ENCODE data around the gene CEP152.
A peak's percentile ranks its signal among the peaks of the same experiment; 100 is the strongest.

Gene CEP152

DNA sequence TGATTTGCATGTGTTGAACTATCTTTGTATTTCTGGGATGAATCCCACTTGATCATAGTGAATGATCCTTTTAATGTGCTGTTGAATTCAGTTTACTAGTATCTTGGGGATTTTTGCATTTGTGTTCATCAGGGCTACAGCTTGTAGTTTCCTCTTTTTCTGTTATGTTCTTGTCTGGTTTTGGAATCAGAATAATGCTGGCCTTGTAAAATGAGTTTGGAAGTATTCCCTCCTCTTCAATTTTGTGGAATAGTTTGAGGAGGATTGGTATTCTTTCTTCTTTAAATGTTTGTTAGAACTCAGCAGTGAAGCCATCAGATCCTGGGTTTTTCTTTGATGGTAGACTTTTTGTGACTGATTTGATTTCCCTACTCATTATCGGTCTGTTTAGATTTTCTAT is 102.2 kb downstream of the CEP152 start:
- DNase-seq (ENCODE audit: low read depth): no peak

GRCh38 chr15:48705381-48705780 is 105.5 kb downstream of the CEP152 start:
- no peak for DNase-seq (ENCODE audit: low read depth)

DNA sequence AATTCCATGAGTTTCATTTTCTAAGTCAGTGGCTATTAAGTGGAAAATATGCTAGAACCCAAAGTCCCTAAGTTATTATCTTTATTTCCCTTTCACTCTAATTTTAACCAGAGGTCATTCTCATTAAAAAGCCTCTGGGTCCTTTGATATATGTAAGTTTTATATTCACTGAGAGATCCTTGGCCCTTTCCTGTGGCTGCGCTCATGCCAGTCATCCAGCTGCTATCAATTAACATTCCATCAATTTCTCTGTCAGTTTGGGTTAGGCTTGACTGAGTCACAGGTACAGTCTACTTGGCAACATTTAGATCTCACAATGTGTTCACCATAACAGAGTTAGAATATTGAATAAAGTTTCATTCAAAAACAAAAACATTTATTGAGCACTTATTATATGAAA is 107.3 kb downstream of the CEP152 start:
- no peak for DNase-seq (ENCODE audit: low read depth)

DNA sequence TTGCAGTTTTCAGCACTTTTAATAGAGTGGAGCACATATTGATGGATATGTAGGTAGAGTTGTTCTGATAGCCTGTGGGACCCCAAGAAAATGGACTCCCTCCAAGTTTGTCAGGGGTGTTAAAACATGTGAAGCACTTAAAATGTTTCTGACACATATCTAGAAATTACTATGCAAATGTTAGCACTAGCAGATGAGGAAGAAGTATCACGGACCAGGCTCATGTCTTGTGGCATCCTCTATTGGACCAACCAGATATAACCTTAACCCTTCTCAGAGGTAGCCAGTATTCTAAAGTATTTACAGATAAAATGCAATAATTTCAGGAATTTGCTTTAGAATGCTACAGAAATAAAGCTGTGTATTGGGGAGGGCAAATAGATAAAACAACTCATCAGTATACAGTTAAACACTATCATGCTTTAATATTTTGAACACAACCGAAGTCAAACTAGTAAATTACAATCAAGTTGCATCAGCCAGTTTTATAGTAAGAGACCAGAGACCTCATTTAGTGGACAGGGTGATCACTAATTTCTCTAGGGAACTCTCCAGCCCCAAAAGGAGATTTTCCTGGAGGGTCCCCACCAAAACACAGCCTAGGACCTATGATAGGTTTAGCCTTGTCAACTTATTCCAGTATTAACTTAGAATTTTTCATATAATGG is 108.2 kb downstream of the CEP152 start:
- no peak for DNase-seq (ENCODE audit: low read depth)

GRCh38 chr15:48696627-48697312 is 114.1 kb downstream of the CEP152 start:
- DNase-seq (ENCODE audit: low read depth): no peak

GRCh38 chr15:48695827-48696573 is 114.9 kb downstream of the CEP152 start:
- DNase-seq (ENCODE audit: low read depth): no peak

DNA sequence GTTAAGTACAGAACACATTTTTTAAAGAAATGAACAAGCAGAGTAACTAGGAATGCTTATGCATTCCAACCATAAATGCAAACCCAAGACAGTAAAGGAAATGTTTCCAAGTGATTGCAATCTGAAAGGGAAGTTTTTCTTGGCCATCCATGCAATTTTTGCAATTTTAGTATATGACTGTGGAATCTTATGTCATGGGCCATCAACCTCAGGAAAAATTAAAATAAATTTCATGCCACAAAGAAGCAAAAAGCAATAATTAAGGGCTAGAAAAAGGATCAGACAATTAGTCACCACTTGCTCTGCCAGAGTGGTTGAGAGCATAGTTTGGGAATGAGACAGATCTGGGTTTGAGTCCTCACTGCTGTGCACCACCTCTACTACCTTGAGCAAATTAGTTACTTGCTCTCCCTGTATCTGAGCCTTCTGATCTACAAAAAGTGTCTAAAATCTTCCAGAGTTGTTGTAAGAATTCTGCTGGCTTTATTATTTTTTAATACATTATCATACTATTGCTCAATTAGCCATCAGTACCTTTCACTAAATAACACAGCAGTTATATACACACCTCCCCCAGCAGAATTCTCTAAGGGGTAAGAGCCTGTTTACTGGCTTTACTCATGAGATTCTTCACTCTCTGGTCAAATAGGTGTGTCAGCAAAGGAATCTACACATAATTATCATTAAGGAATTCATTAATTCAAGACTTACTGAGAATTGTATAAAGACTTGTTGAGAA is 115.6 kb downstream of the CEP152 start:
- peak; percentile 91 for DNase-seq (ENCODE audit: low read depth)

DNA sequence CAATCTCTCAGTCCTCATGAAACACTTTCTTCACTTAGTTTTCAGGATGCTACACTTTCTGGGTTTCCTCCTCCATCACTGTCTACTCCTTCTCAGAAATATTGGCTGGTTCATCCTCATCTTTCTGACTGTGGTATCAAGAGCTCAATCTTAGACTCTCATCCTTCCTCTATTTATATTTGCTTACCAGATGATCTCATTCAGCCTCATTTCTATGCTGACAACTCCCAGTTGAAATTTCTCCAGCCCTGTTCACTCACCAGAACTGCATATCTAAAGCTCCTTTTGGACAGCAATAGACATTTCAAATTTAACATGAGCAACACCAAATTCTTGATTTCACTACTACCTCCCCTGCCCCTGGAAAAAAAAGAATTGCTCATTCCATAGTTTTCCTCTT is 117.4 kb downstream of the CEP152 start:
- no peak for DNase-seq (ENCODE audit: low read depth)

DNA sequence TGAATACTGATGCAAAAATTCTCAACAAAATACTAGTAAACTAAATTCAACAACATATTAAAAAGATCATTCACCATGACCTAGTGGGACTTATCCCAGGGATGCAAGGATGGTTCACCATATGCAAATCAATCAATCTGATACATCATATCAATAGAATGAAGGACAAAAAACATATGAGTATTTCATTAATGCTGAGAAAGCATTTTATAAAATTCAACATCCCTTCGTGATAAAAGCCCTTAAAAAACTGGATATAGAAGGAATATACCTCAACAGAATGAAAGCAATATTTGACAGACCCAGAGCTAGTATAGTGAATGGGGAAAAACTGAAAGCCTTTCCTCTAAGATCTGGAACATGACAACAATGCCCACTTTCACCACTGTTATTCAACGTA is 122.4 kb downstream of the CEP152 start:
- no peak for DNase-seq (ENCODE audit: low read depth)

Data from non-pigmented ciliary epithelial cell (primary cell).